K562 treated with DMSO at 1 percent for 4 hours (cell line): ENCODE results near the gene RPL5. TPM values are rescaled to one million over a fixed set of nuclear protein-coding genes. Genes with fewer than 3 reads are reported as not detected.

Experiments used
- total RNA-seq: library from RNA; unstranded; fragments of 300-600 nt; gene quantifications from 2 replicates; pipeline ENCODE4 v1.2.3, GENCODE V29; 2022; ENCODE audit not compliant: insufficient read depth

The RPL5 gene
- total RNA-seq: 3,282 and 3,296 TPM in 2 replicates

DNA sequence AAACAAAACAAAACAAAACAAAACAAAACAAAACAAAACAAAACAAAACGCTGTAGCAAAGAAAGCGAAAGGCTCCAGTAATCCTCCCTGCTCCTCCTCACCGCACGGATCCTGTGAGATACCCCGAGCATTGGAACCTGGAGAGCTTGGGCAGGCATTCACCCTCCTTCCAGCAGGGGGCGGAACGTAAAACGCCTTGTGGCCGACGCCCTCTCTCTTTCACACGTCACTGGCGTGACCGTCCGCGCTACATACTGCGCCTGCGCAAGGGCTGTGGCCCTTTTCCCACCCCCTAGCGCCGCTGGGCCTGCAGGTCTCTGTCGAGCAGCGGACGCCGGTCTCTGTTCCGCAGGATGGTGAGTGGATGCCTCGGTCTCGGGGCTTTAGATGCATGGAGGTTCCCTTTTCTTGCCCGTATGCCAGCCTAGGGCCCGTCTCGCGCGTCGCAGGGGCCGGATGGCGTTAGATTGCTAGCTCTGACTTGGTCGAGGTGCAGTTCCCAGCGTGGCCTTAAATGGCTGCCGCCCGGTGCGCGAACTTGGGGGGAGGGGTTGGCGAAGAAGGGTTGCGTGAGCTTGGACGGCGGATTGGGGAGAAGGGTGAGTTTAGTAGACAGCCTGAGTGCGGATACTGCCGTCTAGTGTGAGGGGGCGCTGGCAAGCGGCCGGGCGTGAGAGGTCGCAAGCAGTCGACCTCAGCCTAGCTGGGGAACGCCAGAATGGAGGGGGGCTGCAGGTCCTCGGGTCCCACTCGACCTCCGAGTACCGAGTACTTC, at the start of gene RPL5:
RPL5 (plus strand) TSS at position 279 of the 775 bp plus-strand sequence; CDS start at position 354, 75 bp downstream.

DNA sequence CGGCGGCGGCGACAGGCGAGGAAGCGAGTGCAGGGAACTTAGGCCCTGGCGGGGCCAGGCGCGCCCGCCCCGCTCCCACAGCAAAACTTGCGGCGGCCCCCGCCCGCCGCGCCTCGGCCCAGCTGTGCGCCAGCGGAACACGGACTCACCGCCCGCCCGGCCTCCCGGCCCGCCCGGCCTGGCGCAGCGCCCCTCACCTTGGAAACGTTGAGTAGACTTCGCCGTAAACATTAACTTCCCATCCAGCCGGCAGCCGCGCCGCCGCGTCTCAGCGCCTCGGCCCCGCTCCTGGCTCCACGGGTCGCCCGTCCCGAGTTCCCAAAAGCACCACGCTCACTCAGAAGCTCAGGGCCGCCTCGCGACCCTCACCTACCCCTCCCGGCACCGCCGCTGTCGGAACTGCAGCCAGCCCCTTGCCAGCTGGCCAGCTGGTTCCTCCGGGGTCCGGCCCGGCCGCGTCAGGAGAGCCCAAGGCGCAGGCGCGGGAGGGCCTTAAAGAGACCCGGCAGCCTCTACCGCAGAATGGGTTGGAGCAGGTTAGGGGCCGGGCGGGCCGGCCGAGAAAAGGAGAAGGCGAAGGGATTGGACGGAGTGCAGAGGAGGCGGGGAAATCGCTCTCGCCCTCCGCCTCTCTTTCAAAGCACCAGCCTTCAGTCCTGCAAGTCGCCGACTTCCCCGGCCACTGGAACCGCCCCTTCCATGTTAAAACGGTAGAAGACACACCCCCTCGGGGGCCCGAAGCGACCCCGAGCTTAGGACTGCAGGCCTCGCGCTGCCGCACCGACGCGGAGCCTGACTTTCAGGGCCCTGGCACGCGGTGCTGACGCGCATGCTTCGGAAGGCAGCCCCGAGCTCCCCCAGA, 47.0 kb upstream of the RPL5 start, which contains the start of gene EVI5:
EVI5 (minus strand) TSS at position 470 of the 862 bp plus-strand sequence. CDS start 48,562 bp downstream, outside the sequence.

Other genes with a start within 250 kb of the RPL5 start
- gene EVI5, start 46.9 kb upstream of the RPL5 start, total RNA-seq: 3.7 and 8.2 TPM in 2 replicates
- 2.0 and 2.3 TPM in 2 replicates for gene DIPK1A, start 129.4 kb downstream of the RPL5 start, total RNA-seq
- gene MTF2, start 247.2 kb downstream of the RPL5 start, total RNA-seq: 21.5 and 23.0 TPM in 2 replicates